GM12878 (cell line): ENCODE data around the gene DCTN4. TPM values are rescaled to one million over a fixed set of nuclear protein-coding genes. Genes with fewer than 3 reads are reported as not detected.

Experiments used
- ATAC-seq: fragments of 200-7000 bp; cut with Tn5 transposase; 3 replicates; pipeline ENCODE4 v1.9.1; 2020; ENCODE audit warnings: mild to moderate bottlenecking, moderate library complexity
- BruUV-seq: library from RNA; stranded (reverse); fragments of 400-500 nt; replicated peaks from 2 replicates; lab custom pipeline; 2021; lab: Mats Ljungman, UMichigan
- CTCF ChIA-PET: fragments of 300-600 bp; sonication (Branson Sonifier 250); formaldehyde crosslinking; extraction: SDS; loops from one replicate; lab custom pipeline; 2021; ENCODE audit warnings: inconsistent platforms; lab: Yijun Ruan, JAX
- POLR2A ChIA-PET: fragments of 350-600 bp; formaldehyde crosslinking; extraction: SDS; loops from one replicate; lab custom pipeline; 2021; ENCODE audit warnings: inconsistent platforms; lab: Charles Lee
- RAD21 ChIA-PET: fragments of 300-600 bp; sonication (Branson Sonifier 250); formaldehyde crosslinking; loops from one replicate; lab custom pipeline; 2023; ENCODE audit warnings: antibody characterized with exemption; ENCODE audit not compliant: unreplicated experiment; lab: Charles Lee
- SMC1A ChIA-PET: fragments of 300-600 bp; sonication (Branson Sonifier 250); formaldehyde crosslinking; loops from one replicate; lab custom pipeline; 2023; ENCODE audit not compliant: unreplicated experiment, uncharacterized antibody; lab: Charles Lee
- DNase-seq: peaks from one replicate; pipeline ENCODE4 v3.0.0-alpha.2; 2011; ENCODE audit warnings: low read depth, low spot score
- FAIRE-seq: peaks from 3 replicates; lab custom pipeline; 2011; peaks lifted over from hg19 to GRCh38; lab: Jason Lieb, UNC
- H2AFZ ChIP-seq: 2 replicates; pipeline ENCODE4 v1.6.0; 2011; ENCODE audit warnings: low read depth, low read length, control low read depth; ENCODE audit not compliant: control insufficient read depth
- H3K27ac ChIP-seq: 2 replicates; pipeline ENCODE4 v1.5.1; 2011; ENCODE audit warnings: control low read depth; ENCODE audit not compliant: control insufficient read depth, insufficient read depth
- H3K27me3 ChIP-seq, 2 experiments: replicated peaks in 1 of 2; 2 replicates each; pipeline versions ENCODE4 v1.6.0 to v1.6.1; 2011; ENCODE audit warnings: low read length in 1 of 2; ENCODE audit not compliant: control insufficient read depth in 2 of 2, insufficient read depth in 2 of 2
- H3K36me3 ChIP-seq, 2 experiments: 2 replicates each; pipeline ENCODE4 v1.5.1; 2011; ENCODE audit warnings: low read length in 1 of 2; ENCODE audit not compliant: control insufficient read depth in 2 of 2, insufficient read depth in 2 of 2
- H3K4me1 ChIP-seq: 2 replicates; pipeline ENCODE4 v1.6.1; 2011; ENCODE audit warnings: mild to moderate bottlenecking, low read length, moderate library complexity, mixed read lengths; ENCODE audit not compliant: control insufficient read depth, insufficient read depth
- H3K4me2 ChIP-seq: 2 replicates; pipeline ENCODE4 v1.6.0; 2011; ENCODE audit warnings: control low read depth; ENCODE audit not compliant: control insufficient read depth, insufficient read depth
- H3K4me3 ChIP-seq: fragments of 200-600 bp; sonication (generic); 2 replicates; pipeline ENCODE4 v1.5.1; 2016
- H3K79me2 ChIP-seq: 2 replicates; pipeline ENCODE4 v1.6.0; 2011; ENCODE audit warnings: low read length; ENCODE audit not compliant: control insufficient read depth, insufficient read depth
- H3K9ac ChIP-seq: 2 replicates; pipeline ENCODE4 v1.8.0; 2011; ENCODE audit warnings: low read length, control low read depth, mixed read lengths; ENCODE audit not compliant: control insufficient read depth, insufficient read depth
- H3K9me3 ChIP-seq: replicated peaks from 3 replicates; pipeline ENCODE4 v1.5.1; 2011; ENCODE audit warnings: mild to moderate bottlenecking, low read length; ENCODE audit not compliant: control insufficient read depth, insufficient read depth
- H4K20me1 ChIP-seq: 2 replicates; pipeline ENCODE4 v1.6.0; 2011; ENCODE audit not compliant: control insufficient read depth, insufficient read depth
- BMI1 ChIP-seq: fragments of 450-650 bp; IDR thresholded peaks from 2 replicates; pipeline ENCODE4 v1.6.1; 2016; ENCODE audit warnings: mild to moderate bottlenecking, moderate library complexity, borderline replicate concordance
- HCFC1 ChIP-seq: fragments of 150-350 bp; IDR thresholded peaks from 2 replicates; pipeline ENCODE4 v1.6.1; 2014; ENCODE audit warnings: low read length
- HSF1 ChIP-seq: fragments of 150-350 bp; IDR thresholded peaks from 2 replicates; pipeline ENCODE4 v1.6.1; 2014; ENCODE audit warnings: mild to moderate bottlenecking, low read depth, low read length
- IRF4 ChIP-seq: IDR thresholded peaks from 2 replicates; pipeline ENCODE4 v1.6.1; 2011; ENCODE audit warnings: low read depth, low read length
- POU2F2 ChIP-seq: IDR thresholded peaks from 3 replicates; pipeline ENCODE4 v1.6.1; 2011; ENCODE audit warnings: low read depth, mild to moderate bottlenecking, low read length, borderline replicate concordance
- RUNX3 ChIP-seq: IDR thresholded peaks from 2 replicates; pipeline ENCODE4 v1.6.1; 2012; ENCODE audit warnings: low read length, inconsistent platforms
- SIN3A ChIP-seq: IDR thresholded peaks from 2 replicates; pipeline ENCODE4 v1.6.1; 2012; ENCODE audit warnings: low read depth, low read length, improper control_type of control experiment
- SIX5 ChIP-seq: IDR thresholded peaks from 2 replicates; pipeline ENCODE4 v1.6.1; 2011; ENCODE audit warnings: mild to moderate bottlenecking, low read depth, low read length, moderate library complexity; ENCODE audit not compliant: severe bottlenecking
- SPI1 ChIP-seq: IDR thresholded peaks from 2 replicates; pipeline ENCODE4 v1.6.1; 2011; ENCODE audit warnings: low read depth, mild to moderate bottlenecking, low read length, moderate library complexity, borderline replicate concordance; ENCODE audit not compliant: insufficient read depth
- TAF1 ChIP-seq: IDR thresholded peaks from 2 replicates; pipeline ENCODE4 v1.6.1; 2011; ENCODE audit warnings: mild to moderate bottlenecking, low read depth, low read length, borderline replicate concordance
- ZNF274 ChIP-seq: IDR thresholded peaks from one replicate; pipeline ENCODE4 v1.8.0; 2011; ENCODE audit not compliant: insufficient read length, insufficient read depth
- ZSCAN29 ChIP-seq: fragments of 450-650 bp; IDR thresholded peaks from 2 replicates; pipeline ENCODE4 v1.6.1; 2017; ENCODE audit warnings: mild to moderate bottlenecking, moderate library complexity
- WGBS: methylation state at CpG from one replicate; pipeline ENCODE4 v1.1.6; 2016; ENCODE audit warnings: low lambda C conversion rate; ENCODE audit not compliant: insufficient replicate concordance, insufficient coverage; ENCODE audit errors: missing lambda C conversion rate; 5-methylcytosine and 5-hydroxymethylcytosine counted together
- in situ Hi-C: fragments of 300-500 bp; cut with MboI; formaldehyde crosslinking; loops from 9 replicates; pipeline ENCODE4 v1.14.3; 2018; ENCODE audit warnings: mixed read lengths
- intact Hi-C: fragments of 100-400 bp; cut with micrococcal nuclease; formaldehyde crosslinking; loops from one replicate; pipeline ENCODE4 v1.14.2; 2022; ENCODE audit not compliant: unreplicated experiment
- polyA plus RNA-seq, 11 experiments: library from polyadenylated mRNA; depleted of rRNA in 4 of 11; unstranded in 6 of 11; stranded (reverse) in 5 of 11; fragments of >200 nt; fragmentation: Nextera tagmentation in 4 of 11; fragmentation: Illumina TruSeq in 1 of 11; extraction: Ambion mirVana in 4 of 11; extraction: Trizol in 1 of 11; gene quantifications; 1 replicate in 1 of 11; 2 replicates in 10 of 11; pipeline versions ENCODE4 v1.2.1 to v1.2.3, GENCODE V29; 2011 to 2016; ENCODE audit warnings: inconsistent platforms in 2 of 11, missing spikeins in 2 of 11, low read depth in 1 of 11
- total RNA-seq, 4 experiments: library from RNA; depleted of rRNA in 3 of 4; stranded (reverse); fragments of >200 nt in 3 of 4; fragmentation: Illumina TruSeq in 1 of 4; extraction: Trizol in 1 of 4; gene quantifications; 2 replicates each; pipeline versions ENCODE4 v1.2.1 to v1.2.3, GENCODE V29; 2013 to 2021
- TF ChIP-seq, protein P1 (sequence below): fragments of 450-650 bp; IDR thresholded peaks from 2 replicates; pipeline ENCODE4 v1.6.1; 2018; ENCODE audit warnings: borderline replicate concordance, mild to moderate bottlenecking; ENCODE audit not compliant: partially characterized antibody
- TF ChIP-seq, protein P2 (sequence below): IDR thresholded peaks from 2 replicates; pipeline ENCODE4 v1.6.1; 2011; ENCODE audit warnings: borderline replicate concordance, low read depth, mild to moderate bottlenecking, moderate library complexity, mixed read lengths, low read length; ENCODE audit not compliant: insufficient read depth; ENCODE audit errors: extremely low read length
- TF ChIP-seq, protein P3 (sequence below): IDR thresholded peaks from 2 replicates; pipeline ENCODE4 v1.6.1; 2011; ENCODE audit warnings: borderline replicate concordance, low read depth, mild to moderate bottlenecking, moderate library complexity, low read length; ENCODE audit not compliant: insufficient read depth, poor library complexity, severe bottlenecking
- TF ChIP-seq, protein P4 (sequence below): fragments of 450-650 bp; IDR thresholded peaks from 2 replicates; pipeline ENCODE4 v1.6.1; 2017; ENCODE audit warnings: mild to moderate bottlenecking, low read depth, inconsistent platforms; ENCODE audit not compliant: poor library complexity, severe bottlenecking

Gene DCTN4
- total and polyA plus RNA-seq, 10 of the 15 experiments (the other 5 are each of a cell fraction or from before 2014, with no cell fraction given), result 7.6 to 27.8 (median 18.0) TPM

DNA sequence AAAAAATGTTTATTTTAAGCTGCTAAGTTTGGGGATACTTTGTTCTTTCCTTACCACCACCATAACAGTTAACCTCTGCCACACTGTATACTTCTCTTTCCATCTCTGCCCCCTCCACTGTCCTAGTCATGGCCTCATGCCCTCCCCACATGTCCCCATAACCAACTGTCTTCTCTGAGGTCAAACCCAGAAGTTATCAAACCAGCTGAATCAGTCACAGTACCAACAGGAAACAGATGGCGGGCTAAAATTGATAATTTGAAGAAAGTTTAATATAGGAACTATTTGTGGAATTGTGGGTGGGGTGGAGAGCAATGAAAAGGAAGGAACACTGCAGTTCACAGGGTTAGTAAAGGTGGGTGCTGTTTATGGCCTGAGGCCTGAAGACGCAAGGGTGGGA lies 5.7 kb upstream of the DCTN4 start:
- in situ Hi-C loops, result no loop called here
- no peaks in the 10 kb centered on the region for H3K36me3 ChIP-seq
- ChIA-PET CTCF (interaction anchor here (1.5 to 2.1 kb wide), 4 partner anchors 30 to 204 kb away, joined by 4 to 6 read pairs (median 4); partner anchors contain the start of gene RBM22), POLR2A (no interaction called here), SMC1A (interaction anchor here (1.2 to 1.5 kb wide), 2 partner anchors 10 to 13 kb away, joined by 3 to 5 read pairs; no protein-coding TSS in a partner anchor), RAD21 (interaction anchor here (0.9 kb wide), 1 partner anchor 82 kb away, joined by 3 read pairs; the partner anchor contains the start of gene IRGM)
- H3K27me3 ChIP-seq, result no peaks in the 10 kb centered on the region
- H3K9me3 ChIP-seq, result no peaks in the 10 kb centered on the region; the same call in 2 of the 3 replicates
- no peaks in the 10 kb centered on the region for H4K20me1 ChIP-seq
- H3K4me1 ChIP-seq, result no peaks in the 10 kb centered on the region
- ATAC-seq (no peak), DNase-seq (no peak), FAIRE-seq (no peak)
- no peak overlapping the region for H3K4me3 ChIP-seq
- intact Hi-C loops, result no loop called here
- 67% methylated on average over 2 of the region's 2 CpGs for WGBS
- H3K4me2 ChIP-seq, result no peak overlapping the region
- no peak overlapping the region for H3K27ac ChIP-seq
- no peaks in the 10 kb centered on the region for H3K79me2 ChIP-seq
- no peak overlapping the region for H3K9ac ChIP-seq
- no TSS peak for BruUV-seq
- no peak overlapping the region for H2AFZ ChIP-seq
- no peak for TF ChIP-seq BMI1
- TF ChIP-seq, protein P1, sequence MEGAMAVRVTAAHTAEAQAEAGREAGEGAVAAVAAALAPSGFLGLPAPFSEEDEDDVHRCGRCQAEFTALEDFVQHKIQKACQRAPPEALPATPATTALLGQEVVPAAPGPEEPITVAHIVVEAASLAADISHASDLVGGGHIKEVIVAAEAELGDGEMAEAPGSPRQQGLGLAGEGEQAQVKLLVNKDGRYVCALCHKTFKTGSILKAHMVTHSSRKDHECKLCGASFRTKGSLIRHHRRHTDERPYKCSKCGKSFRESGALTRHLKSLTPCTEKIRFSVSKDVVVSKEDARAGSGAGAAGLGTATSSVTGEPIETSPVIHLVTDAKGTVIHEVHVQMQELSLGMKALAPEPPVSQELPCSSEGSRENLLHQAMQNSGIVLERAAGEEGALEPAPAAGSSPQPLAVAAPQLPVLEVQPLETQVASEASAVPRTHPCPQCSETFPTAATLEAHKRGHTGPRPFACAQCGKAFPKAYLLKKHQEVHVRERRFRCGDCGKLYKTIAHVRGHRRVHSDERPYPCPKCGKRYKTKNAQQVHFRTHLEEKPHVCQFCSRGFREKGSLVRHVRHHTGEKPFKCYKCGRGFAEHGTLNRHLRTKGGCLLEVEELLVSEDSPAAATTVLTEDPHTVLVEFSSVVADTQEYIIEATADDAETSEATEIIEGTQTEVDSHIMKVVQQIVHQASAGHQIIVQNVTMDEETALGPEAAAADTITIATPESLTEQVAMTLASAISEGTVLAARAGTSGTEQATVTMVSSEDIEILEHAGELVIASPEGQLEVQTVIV, result no peak
- TF ChIP-seq HSF1, result no peak
- TF ChIP-seq RUNX3, result no peak
- TF ChIP-seq SIN3A, result no peak
- TF ChIP-seq, protein P2, sequence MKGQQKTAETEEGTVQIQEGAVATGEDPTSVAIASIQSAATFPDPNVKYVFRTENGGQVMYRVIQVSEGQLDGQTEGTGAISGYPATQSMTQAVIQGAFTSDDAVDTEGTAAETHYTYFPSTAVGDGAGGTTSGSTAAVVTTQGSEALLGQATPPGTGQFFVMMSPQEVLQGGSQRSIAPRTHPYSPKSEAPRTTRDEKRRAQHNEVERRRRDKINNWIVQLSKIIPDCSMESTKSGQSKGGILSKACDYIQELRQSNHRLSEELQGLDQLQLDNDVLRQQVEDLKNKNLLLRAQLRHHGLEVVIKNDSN, result no peak
- TF ChIP-seq SIX5, result no peak
- TF ChIP-seq, protein P3, sequence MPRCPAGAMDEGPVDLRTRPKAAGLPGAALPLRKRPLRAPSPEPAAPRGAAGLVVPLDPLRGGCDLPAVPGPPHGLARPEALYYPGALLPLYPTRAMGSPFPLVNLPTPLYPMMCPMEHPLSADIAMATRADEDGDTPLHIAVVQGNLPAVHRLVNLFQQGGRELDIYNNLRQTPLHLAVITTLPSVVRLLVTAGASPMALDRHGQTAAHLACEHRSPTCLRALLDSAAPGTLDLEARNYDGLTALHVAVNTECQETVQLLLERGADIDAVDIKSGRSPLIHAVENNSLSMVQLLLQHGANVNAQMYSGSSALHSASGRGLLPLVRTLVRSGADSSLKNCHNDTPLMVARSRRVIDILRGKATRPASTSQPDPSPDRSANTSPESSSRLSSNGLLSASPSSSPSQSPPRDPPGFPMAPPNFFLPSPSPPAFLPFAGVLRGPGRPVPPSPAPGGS, result no peak
- TF ChIP-seq HCFC1, result no peak
- TF ChIP-seq TAF1, result no peak
- no peak for TF ChIP-seq SPI1
- TF ChIP-seq ZSCAN29, result no peak
- TF ChIP-seq IRF4, result no peak
- no peak for TF ChIP-seq ZNF274
- no peak for TF ChIP-seq POU2F2
- TF ChIP-seq, protein P4, sequence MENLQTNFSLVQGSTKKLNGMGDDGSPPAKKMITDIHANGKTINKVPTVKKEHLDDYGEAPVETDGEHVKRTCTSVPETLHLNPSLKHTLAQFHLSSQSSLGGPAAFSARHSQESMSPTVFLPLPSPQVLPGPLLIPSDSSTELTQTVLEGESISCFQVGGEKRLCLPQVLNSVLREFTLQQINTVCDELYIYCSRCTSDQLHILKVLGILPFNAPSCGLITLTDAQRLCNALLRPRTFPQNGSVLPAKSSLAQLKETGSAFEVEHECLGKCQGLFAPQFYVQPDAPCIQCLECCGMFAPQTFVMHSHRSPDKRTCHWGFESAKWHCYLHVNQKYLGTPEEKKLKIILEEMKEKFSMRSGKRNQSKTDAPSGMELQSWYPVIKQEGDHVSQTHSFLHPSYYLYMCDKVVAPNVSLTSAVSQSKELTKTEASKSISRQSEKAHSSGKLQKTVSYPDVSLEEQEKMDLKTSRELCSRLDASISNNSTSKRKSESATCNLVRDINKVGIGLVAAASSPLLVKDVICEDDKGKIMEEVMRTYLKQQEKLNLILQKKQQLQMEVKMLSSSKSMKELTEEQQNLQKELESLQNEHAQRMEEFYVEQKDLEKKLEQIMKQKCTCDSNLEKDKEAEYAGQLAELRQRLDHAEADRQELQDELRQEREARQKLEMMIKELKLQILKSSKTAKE, result no peak
